Natural killer cell treated with Interleukin-12 subunit alpha and Interleukin-12 subunit beta and Interleukin-15 and Interleukin-18, amount 100 ng/mL, for 72 hours (primary cell): ENCODE results near the gene METTL27. TPM values are rescaled to one million over a fixed set of nuclear protein-coding genes. Genes with fewer than 3 reads are reported as not detected.
A peak's percentile ranks its signal among the peaks of the same experiment; 100 is the strongest.
"Not testable (repeated sequence)": the region's sequence is repeated elsewhere in the genome, so short reads cannot be mapped to it uniquely, and the experiment has no call there.

Experiments
- ATAC-seq, 2 donors: fragments of 150-1000 bp; cut with Tn5 transposase in 1 of 2; sonication (Bioruptor Pico), chemical (Tn5 transposase) in 1 of 2; 2 replicates each; pipeline ENCODE4 v1.10.0; 2021
- DNase-seq: peaks from one replicate; pipeline ENCODE4 v3.0.0; 2022; ENCODE audit warnings: low spot score
- H3K27ac Mint-ChIP-seq, 2 donors: 1 replicate in 1 of 2; 2 replicates in 1 of 2; pipeline ENCODE4 v1.8.0; 2022; ENCODE audit warnings: mixed read lengths in 2 of 2, mild to moderate bottlenecking in 1 of 2, moderate library complexity in 1 of 2
- H3K27me3 Mint-ChIP-seq, 2 donors: 1 replicate in 1 of 2; 2 replicates in 1 of 2; pipeline ENCODE4 v1.8.0; 2022; ENCODE audit warnings: mixed read lengths in 2 of 2
- H3K36me3 Mint-ChIP-seq: one replicate; pipeline ENCODE4 v1.8.0; 2022; ENCODE audit warnings: mixed read lengths
- H3K4me1 Mint-ChIP-seq, 2 donors: 1 replicate in 1 of 2; 2 replicates in 1 of 2; pipeline ENCODE4 v1.8.0; 2022; ENCODE audit warnings: low read depth in 2 of 2, mixed read lengths in 2 of 2, mild to moderate bottlenecking in 1 of 2
- H3K4me3 Mint-ChIP-seq: one replicate; pipeline ENCODE4 v1.8.0; 2022; ENCODE audit warnings: mixed read lengths
- H3K9me3 Mint-ChIP-seq: 2 replicates; pipeline ENCODE4 v1.8.0; 2022; ENCODE audit warnings: mixed read lengths
- total RNA-seq, 2 donors: library from RNA; stranded (reverse); gene quantifications; one replicate each; pipeline ENCODE4 v1.2.3, GENCODE V29; 2022

Gene METTL27
- total RNA-seq, 2 donors from 2014 or later, result not detected

GRCh38 chr7:73856941-73857340 lies 14.6 kb upstream of the METTL27 start:
- peak in 1 of 2 donors; percentile 17 for ATAC-seq
- H3K27ac Mint-ChIP-seq, result no peak overlapping the region
- H3K4me3 Mint-ChIP-seq, result no peak overlapping the region
- no peaks in the 10 kb centered on the region for H3K9me3 Mint-ChIP-seq
- peak; percentile 55 for DNase-seq
- no peaks in the 10 kb centered on the region for H3K36me3 Mint-ChIP-seq
- H3K4me1 Mint-ChIP-seq, result peaks cover 7 to 9% of the 10 kb centered on the region in 2 donors
- H3K27me3 Mint-ChIP-seq, result peaks cover 17 to 32% of the 10 kb centered on the region in 2 donors

- DNase-seq (peak; percentile 37), ATAC-seq (no peak)
- Mint-ChIP-seq H3K36me3 (no peaks in the 10 kb centered on the region), H3K27me3 (peaks cover 30 to 31% of the 10 kb centered on the region in 2 donors), H3K4me1 (peaks cover 9 to 14% of the 10 kb centered on the region in 2 donors), H3K27ac (peak overlapping the region in 1 of 2 donors; percentile 27), H3K4me3 (no peak overlapping the region), H3K9me3 (no peaks in the 10 kb centered on the region)
Measured at GRCh38 chr7:73852500-73852899, 10.2 kb upstream of the METTL27 start.

- Mint-ChIP-seq H3K27me3 (peaks cover 24 to 29% of the 10 kb centered on the region in 2 donors), H3K9me3 (no peaks in the 10 kb centered on the region), H3K4me3 (no peak overlapping the region), H3K27ac (peak overlapping the region in 1 of 2 donors; percentile 27), H3K36me3 (no peaks in the 10 kb centered on the region), H3K4me1 (peaks cover 9 to 14% of the 10 kb centered on the region in 2 donors)
- DNase-seq, result no peak
- ATAC-seq, result peak; percentile 78 to 86
Measured at GRCh38 chr7:73851410-73852338, 9.4 kb upstream of the METTL27 start.

GRCh38 chr7:73850781-73851207 lies 8.5 kb upstream of the METTL27 start:
- H3K36me3 Mint-ChIP-seq, result no peaks in the 10 kb centered on the region
- ATAC-seq (no peak), DNase-seq (peak; percentile 29)
- H3K27ac Mint-ChIP-seq, result no peak overlapping the region
- H3K4me1 Mint-ChIP-seq, result peaks cover 9 to 12% of the 10 kb centered on the region in 2 donors
- peaks cover 20 to 27% of the 10 kb centered on the region in 2 donors for H3K27me3 Mint-ChIP-seq
- H3K9me3 Mint-ChIP-seq, result no peaks in the 10 kb centered on the region
- H3K4me3 Mint-ChIP-seq, result no peak overlapping the region

GRCh38 chr7:73847941-73848723 lies 5.8 kb upstream of the METTL27 start:
- Mint-ChIP-seq H3K36me3 (no peaks in the 10 kb centered on the region), H3K4me3 (no peak overlapping the region), H3K27ac (no peak overlapping the region), H3K27me3 (peaks cover 5 to 20% of the 10 kb centered on the region in 2 donors), H3K9me3 (no peaks in the 10 kb centered on the region), H3K4me1 (peaks cover 0 to 11% of the 10 kb centered on the region in 2 donors)
- no peak for ATAC-seq
- no peak for DNase-seq

GRCh38 chr7:73845701-73846195 lies 3.4 kb upstream of the METTL27 start:
- not testable (repeated sequence) for H3K4me1 Mint-ChIP-seq, H3K9me3 Mint-ChIP-seq, H3K4me3 Mint-ChIP-seq, H3K27ac Mint-ChIP-seq, ATAC-seq, DNase-seq, H3K36me3 Mint-ChIP-seq
- peaks cover 5 to 12% of the 10 kb centered on the region in 2 donors for H3K27me3 Mint-ChIP-seq

GRCh38 chr7:73844848-73845460 lies 2.6 kb upstream of the METTL27 start:
- H3K27ac Mint-ChIP-seq, result no peak overlapping the region
- DNase-seq, result peak; percentile 35
- H3K36me3 Mint-ChIP-seq, result no peaks in the 10 kb centered on the region
- no peak for ATAC-seq
- no peak overlapping the region for H3K4me3 Mint-ChIP-seq
- peaks cover 0 to 4% of the 10 kb centered on the region in 2 donors for H3K4me1 Mint-ChIP-seq
- H3K27me3 Mint-ChIP-seq, result peaks cover 5 to 9% of the 10 kb centered on the region in 2 donors
- no peaks in the 10 kb centered on the region for H3K9me3 Mint-ChIP-seq

- Mint-ChIP-seq H3K36me3 (no peaks in the 10 kb centered on the region), H3K27me3 (peaks cover 3 to 5% of the 10 kb centered on the region in 2 donors), H3K4me3 (no peak overlapping the region), H3K27ac (no peak overlapping the region), H3K4me1 (peaks cover 0 to 4% of the 10 kb centered on the region in 2 donors), H3K9me3 (no peaks in the 10 kb centered on the region)
- no peak for ATAC-seq
- DNase-seq, result no peak
Measured at GRCh38 chr7:73844131-73844547, 1.8 kb upstream of the METTL27 start.

GRCh38 chr7:73841689-73842066 lies 638 bp downstream of the METTL27 start:
- Mint-ChIP-seq H3K4me1 (peaks cover 0 to 4% of the 10 kb centered on the region in 2 donors), H3K27ac (no peak overlapping the region), H3K36me3 (no peaks in the 10 kb centered on the region), H3K27me3 (no peaks in the 10 kb centered on the region), H3K9me3 (no peaks in the 10 kb centered on the region), H3K4me3 (peak overlapping the region; percentile 80)
- peak; percentile 39 for DNase-seq
- no peak for ATAC-seq

- H3K27ac Mint-ChIP-seq, result no peak overlapping the region
- H3K36me3 Mint-ChIP-seq, result no peaks in the 10 kb centered on the region
- no peaks in the 10 kb centered on the region for H3K27me3 Mint-ChIP-seq
- ATAC-seq (no peak), DNase-seq (no peak)
- no peak overlapping the region for H3K4me3 Mint-ChIP-seq
- peaks cover 0 to 4% of the 10 kb centered on the region in 2 donors for H3K4me1 Mint-ChIP-seq
- H3K9me3 Mint-ChIP-seq, result no peaks in the 10 kb centered on the region
Measured at GRCh38 chr7:73840715-73841379, 1.5 kb downstream of the METTL27 start.

- H3K4me1 Mint-ChIP-seq, result peaks cover 0 to 4% of the 10 kb centered on the region in 2 donors
- H3K27ac Mint-ChIP-seq, result no peak overlapping the region
- no peaks in the 10 kb centered on the region for H3K36me3 Mint-ChIP-seq
- H3K27me3 Mint-ChIP-seq, result no peaks in the 10 kb centered on the region
- ATAC-seq (no peak), DNase-seq (peak; percentile 53)
- H3K4me3 Mint-ChIP-seq, result no peak overlapping the region
- no peaks in the 10 kb centered on the region for H3K9me3 Mint-ChIP-seq
Measured at GRCh38 chr7:73839743-73840714, 2.3 kb downstream of the METTL27 start.

- no peaks in the 10 kb centered on the region for H3K36me3 Mint-ChIP-seq
- ATAC-seq (no peak), DNase-seq (peak; percentile 42)
- H3K27ac Mint-ChIP-seq, result no peak overlapping the region
- H3K4me1 Mint-ChIP-seq, result peaks cover 0 to 4% of the 10 kb centered on the region in 2 donors
- H3K27me3 Mint-ChIP-seq, result no peaks in the 10 kb centered on the region
- H3K4me3 Mint-ChIP-seq, result no peak overlapping the region
- H3K9me3 Mint-ChIP-seq, result no peaks in the 10 kb centered on the region
Measured at GRCh38 chr7:73839290-73839689, 3.0 kb downstream of the METTL27 start.
